ENCODE data around the gene JUND.

Gene JUND

GRCh38 chr19:18230941-18231734, 50.3 kb downstream of the JUND start:
- no peak overlapping the region for H3K4me3 ChIP-seq (ENCODE audit: control insufficient read depth, low read depth, low read length)
- TF ChIP-seq, protein P1, sequence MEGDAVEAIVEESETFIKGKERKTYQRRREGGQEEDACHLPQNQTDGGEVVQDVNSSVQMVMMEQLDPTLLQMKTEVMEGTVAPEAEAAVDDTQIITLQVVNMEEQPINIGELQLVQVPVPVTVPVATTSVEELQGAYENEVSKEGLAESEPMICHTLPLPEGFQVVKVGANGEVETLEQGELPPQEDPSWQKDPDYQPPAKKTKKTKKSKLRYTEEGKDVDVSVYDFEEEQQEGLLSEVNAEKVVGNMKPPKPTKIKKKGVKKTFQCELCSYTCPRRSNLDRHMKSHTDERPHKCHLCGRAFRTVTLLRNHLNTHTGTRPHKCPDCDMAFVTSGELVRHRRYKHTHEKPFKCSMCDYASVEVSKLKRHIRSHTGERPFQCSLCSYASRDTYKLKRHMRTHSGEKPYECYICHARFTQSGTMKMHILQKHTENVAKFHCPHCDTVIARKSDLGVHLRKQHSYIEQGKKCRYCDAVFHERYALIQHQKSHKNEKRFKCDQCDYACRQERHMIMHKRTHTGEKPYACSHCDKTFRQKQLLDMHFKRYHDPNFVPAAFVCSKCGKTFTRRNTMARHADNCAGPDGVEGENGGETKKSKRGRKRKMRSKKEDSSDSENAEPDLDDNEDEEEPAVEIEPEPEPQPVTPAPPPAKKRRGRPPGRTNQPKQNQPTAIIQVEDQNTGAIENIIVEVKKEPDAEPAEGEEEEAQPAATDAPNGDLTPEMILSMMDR (conservative IDR thresholded peaks at IDR 0.05; ENCODE audit: control insufficient read depth, insufficient read depth, low read depth, low read length) = no peak
- no peak for DNase-seq (ENCODE audit: low read depth)

DNA sequence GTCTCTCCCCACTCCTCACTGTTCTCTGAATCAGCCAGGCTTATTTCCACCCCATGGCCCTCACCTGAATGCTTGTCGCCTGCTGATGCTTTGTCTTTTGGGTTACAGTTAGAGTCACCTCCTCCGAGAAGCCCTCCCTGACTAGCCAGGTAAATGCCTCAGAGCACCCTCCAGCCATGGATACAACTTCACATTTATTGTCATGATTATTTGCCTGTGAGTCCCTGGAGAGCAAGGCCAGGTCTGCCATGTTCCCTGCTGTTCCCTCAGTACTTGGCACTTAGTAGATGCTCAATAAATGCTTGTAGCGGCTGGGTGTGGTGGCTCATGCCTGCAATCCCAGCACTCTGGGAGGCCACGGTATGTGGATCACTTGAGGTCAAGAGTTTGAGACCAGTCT, 51.5 kb downstream of the JUND start:
- no peak for DNase-seq (ENCODE audit: low read depth)
- H3K4me3 ChIP-seq (ENCODE audit: control insufficient read depth, low read depth, low read length) = no peak overlapping the region
- TF ChIP-seq, protein P1 (conservative IDR thresholded peaks at IDR 0.05; ENCODE audit: control insufficient read depth, insufficient read depth, low read depth, low read length) = no peak
